HG02885 (cell line): ENCODE data around the gene KCNT2.

ENCODE experiments used
- ATAC-seq: cut with Tn5 transposase; IDR thresholded peaks from one replicate; pipeline ENCODE4 v1.9.1; 2021; ENCODE audit warnings: mild to moderate bottlenecking; ENCODE audit not compliant: unreplicated experiment, poor library complexity

Gene KCNT2

GRCh38 chr1:196593955-196594354 is 14.3 kb downstream of the KCNT2 start:
- ATAC-seq, result no peak

- no peak for ATAC-seq
Observed at GRCh38 chr1:196590959-196591358, 17.3 kb downstream of the KCNT2 start.

GRCh38 chr1:196590012-196590708 is 18.1 kb downstream of the KCNT2 start:
- no peak for ATAC-seq

GRCh38 chr1:196584696-196585095 is 23.5 kb downstream of the KCNT2 start:
- no peak for ATAC-seq

DNA sequence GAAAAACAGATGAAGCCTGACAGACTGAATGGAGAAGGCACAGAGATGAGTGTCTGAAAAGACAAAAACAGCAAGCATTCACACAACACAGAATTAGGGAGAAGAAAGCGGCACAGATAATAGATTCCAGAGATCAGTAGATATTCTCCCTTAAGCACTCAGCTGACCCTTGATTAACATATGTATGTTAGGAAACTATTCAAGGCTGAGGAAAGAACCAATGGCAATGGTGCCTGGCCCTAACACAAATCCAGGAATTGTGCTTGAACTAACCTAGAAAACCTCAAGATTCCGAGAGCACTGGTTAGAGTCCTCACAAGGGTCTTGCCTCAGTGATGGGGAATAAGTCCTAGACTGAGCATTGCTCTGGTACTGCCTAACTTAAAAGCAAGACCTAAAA is 30.9 kb downstream of the KCNT2 start:
- ATAC-seq, result no peak

DNA sequence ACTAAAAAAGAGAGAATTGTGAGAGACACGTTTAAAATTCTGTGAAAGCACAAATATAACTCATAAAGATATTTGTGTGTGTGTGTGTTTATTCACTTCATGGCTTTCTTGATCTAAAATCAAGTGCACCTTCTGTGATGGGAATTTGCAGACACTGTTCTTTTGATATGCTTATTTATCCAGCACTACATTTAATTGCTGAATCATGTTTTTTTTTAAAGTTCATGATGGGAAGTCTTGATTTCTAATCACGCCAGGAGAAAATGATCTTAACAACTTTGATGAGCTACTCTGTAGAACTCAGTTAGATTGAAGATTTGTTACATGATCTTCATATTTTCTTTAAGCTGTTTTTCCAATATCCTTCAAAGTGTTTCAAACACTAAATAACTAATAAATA is 35.0 kb downstream of the KCNT2 start:
- no peak for ATAC-seq

DNA sequence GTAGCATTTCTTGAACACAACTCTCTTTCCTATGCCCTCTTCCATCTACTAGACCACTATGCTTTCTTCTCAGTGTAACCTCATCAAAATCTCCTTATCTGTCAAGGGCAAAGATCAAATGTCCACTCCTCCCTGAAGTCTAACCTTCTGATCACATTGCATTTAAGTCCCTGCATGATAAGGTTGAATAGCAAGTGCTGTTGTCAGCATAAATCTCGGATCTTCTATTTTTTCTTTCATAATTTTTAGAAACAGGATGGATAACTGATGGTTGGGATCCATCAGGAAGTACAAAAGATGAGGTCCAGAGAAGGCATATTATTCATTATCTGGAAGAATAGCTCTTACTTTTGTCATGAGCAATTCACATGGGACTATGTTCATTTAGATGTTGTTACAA is 41.0 kb downstream of the KCNT2 start:
- no peak for ATAC-seq

GRCh38 chr1:196563768-196564167 is 44.5 kb downstream of the KCNT2 start:
- ATAC-seq, result no peak

GRCh38 chr1:196559314-196559713 is 48.9 kb downstream of the KCNT2 start:
- no peak for ATAC-seq

DNA sequence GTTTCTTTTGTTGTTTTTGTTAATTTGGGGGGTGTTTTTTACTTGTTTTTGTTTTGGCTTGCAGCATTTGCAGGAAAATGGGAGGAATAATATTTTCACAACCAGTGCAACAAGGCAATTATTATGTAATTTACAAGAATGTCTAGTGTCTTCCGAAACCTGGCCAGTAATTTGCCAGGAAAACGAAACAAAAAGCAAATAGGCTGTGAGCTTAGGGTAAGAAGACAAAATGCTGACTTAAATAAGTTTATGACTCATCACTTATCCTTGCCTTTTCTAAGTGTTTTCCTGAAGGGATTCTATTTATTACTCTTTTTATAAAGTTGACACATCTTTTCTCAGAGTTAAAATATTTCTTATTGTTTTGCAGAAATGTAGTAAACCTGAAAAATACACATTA is 49.8 kb downstream of the KCNT2 start:
- no peak for ATAC-seq

GRCh38 chr1:196557797-196558196 is 50.4 kb downstream of the KCNT2 start:
- ATAC-seq, result no peak

GRCh38 chr1:196550731-196551130 is 57.5 kb downstream of the KCNT2 start:
- ATAC-seq, result no peak

GRCh38 chr1:196546272-196547111 is 61.7 kb downstream of the KCNT2 start:
- no peak for ATAC-seq

DNA sequence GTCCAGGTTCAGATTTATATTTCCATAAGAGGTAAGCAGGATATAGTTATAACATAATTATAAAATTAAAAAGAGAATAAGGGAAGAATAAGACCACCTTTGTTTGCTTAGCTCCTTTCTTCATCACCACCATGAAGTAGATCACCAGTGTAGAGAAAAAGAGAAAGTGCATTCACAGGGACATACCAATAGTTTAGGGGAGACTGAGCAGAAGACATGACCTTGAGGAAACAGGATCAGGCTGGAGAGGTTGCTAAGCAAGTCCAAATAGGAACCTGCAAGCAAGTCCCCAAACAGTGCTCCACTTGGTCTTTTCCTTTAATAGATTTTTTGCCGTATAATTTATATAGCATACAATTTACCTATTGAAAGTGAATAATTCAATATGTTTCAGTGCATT is 63.0 kb downstream of the KCNT2 start:
- no peak for ATAC-seq

DNA sequence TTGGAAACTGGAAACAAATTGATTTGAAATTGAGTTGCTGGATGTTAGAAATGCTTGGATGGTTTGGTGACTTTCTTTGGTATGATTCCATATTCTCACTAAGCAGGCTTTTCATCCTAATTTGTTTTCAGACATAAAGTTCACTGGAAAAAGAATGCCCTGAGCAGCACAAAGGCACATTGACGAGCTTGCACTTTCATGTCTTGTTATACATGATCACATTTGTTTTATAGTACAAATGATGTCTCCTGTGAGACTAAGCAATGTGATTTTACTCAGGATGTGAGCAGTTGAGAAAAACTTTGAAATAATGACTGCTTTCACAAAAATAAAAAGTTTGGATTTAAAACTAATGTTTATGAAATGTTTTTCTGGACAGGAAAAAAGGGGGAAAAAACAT is 63.6 kb downstream of the KCNT2 start:
- ATAC-seq, result no peak

DNA sequence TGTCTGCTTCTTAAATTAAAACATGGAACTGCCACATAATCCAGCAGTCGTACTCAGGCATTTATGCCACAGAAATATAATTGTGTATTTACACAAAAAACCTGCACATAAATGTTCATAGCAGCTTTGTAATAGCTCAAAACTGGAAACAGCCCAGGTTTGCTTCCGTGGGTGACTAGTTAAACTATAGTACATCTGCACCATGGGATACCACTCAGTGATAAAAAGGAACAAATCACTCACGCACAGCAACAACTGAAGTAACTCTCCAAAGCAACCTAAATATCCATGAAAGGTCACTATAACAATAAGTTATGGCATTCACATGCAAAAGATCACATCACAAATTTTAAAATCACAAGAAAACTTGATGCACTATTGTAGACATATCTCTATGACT is 64.4 kb downstream of the KCNT2 start:
- ATAC-seq, result no peak

DNA sequence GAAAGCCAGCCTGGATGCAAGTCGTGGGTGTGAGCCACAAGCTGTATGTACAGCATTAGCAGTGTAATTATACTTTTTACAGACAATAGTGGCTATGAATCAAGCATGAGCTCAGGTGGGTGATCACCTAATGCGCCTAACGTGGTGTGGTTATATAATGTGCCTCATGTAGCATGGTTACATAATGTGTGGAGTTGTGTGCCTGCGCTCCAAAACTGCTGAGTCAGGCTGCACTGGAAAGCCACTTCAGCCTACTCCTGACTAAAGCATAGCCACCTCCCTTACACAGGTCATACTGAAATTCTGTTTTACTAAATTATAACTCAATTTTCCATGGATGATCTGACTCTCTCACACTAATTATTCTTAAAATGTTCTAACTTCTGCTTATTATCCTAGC is 69.8 kb downstream of the KCNT2 start:
- ATAC-seq, result no peak

- ATAC-seq, result no peak
Observed at GRCh38 chr1:196535727-196536126, 72.5 kb downstream of the KCNT2 start.

DNA sequence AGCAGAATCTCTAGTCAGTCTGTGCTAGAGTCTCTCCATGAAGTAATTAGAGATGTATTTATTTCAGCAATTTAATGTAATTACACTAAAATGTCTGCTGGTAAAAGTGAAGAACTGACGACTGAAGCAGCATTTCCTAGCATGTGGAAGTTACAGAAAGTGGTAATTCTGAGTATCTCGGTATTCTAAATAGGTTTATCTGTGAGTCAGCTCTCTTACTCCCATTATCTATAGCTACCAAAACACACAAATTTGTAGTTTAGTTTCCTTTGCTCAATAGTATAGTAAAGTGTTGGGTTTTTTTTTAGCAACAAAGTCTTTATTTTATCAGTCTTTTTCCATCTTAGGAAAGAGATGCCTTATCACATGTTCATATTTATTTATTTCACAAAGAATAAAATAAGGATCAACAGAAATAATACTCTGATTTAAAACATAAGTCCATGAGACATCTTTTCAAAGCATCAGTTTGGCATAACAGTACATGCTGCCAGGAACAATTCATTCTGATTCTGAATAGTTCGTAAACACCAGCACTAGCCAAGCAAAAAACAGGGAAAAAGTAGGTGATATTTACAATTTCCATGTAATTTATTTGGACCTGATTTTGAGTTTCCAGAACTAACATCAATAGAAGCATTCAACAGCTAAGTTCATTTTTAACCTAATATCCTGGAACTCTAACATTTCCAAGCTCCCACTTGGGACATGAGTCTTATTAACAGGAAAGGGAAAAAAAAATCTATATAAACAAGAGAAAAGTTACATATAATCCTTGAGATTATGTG is 76.3 kb downstream of the KCNT2 start:
- no peak for ATAC-seq

DNA sequence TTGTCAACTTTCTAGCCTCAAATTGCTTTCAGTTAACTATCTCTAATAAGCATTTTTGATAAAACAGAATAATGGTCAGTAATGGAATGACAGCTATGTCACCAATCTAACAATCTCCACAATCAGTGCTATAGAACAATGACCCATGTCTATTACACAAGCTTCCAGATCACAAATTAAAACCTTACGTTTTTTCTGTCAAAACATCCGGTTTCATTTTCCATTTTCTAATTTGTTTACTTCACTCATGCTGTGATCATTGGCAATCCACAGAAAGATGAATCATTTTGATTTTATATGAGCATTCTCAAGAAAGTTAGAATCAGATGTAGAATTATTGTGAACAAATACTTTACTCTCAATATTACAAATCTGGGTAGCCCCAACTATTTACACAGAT is 80.3 kb downstream of the KCNT2 start:
- no peak for ATAC-seq
